ENCODE data around the gene PISD.

Gene PISD

GRCh38 chr22:31652911-31653684, 8.9 kb downstream of the PISD start:
- in situ Hi-C loops (cut with MboI; ENCODE audit: low sequenced_read_pairs) = no loop called here

- in situ Hi-C loops (cut with MboI; ENCODE audit: low sequenced_read_pairs) = no loop called here
Measured at GRCh38 chr22:31652088-31652487, 9.9 kb downstream of the PISD start.

GRCh38 chr22:31651664-31652063, 10.4 kb downstream of the PISD start:
- in situ Hi-C loops (cut with MboI; ENCODE audit: low sequenced_read_pairs) = no loop called here

GRCh38 chr22:31650391-31650790, 11.6 kb downstream of the PISD start:
- in situ Hi-C loops (cut with MboI; ENCODE audit: low sequenced_read_pairs) = no loop called here

- in situ Hi-C loops (cut with MboI; ENCODE audit: low sequenced_read_pairs) = no loop called here
Measured at GRCh38 chr22:31647523-31648320, 14.3 kb downstream of the PISD start.

GRCh38 chr22:31647066-31647465, 14.9 kb downstream of the PISD start:
- in situ Hi-C loops (cut with MboI; ENCODE audit: low sequenced_read_pairs) = no loop called here

- in situ Hi-C loops (cut with MboI; ENCODE audit: low sequenced_read_pairs) = no loop called here
Measured at GRCh38 chr22:31646186-31647019, 15.6 kb downstream of the PISD start.

- in situ Hi-C loops (cut with MboI; ENCODE audit: low sequenced_read_pairs) = no loop called here
Measured at GRCh38 chr22:31639436-31640039, 22.5 kb downstream of the PISD start.

- in situ Hi-C loops (cut with MboI; ENCODE audit: low sequenced_read_pairs) = no loop called here
Measured at GRCh38 chr22:31637891-31638618, 24.0 kb downstream of the PISD start.

GRCh38 chr22:31637447-31637890, 24.5 kb downstream of the PISD start:
- in situ Hi-C loops (cut with MboI; ENCODE audit: low sequenced_read_pairs) = no loop called here

- in situ Hi-C loops (cut with MboI; ENCODE audit: low sequenced_read_pairs) = no loop called here
Measured at GRCh38 chr22:31635638-31636306, 26.2 kb downstream of the PISD start.

GRCh38 chr22:31631436-31631835, 30.6 kb downstream of the PISD start:
- in situ Hi-C loops (cut with MboI; ENCODE audit: low sequenced_read_pairs) = no loop called here

- in situ Hi-C loops (cut with MboI; ENCODE audit: low sequenced_read_pairs) = no loop called here
Measured at GRCh38 chr22:31630331-31631329, 31.4 kb downstream of the PISD start.

- in situ Hi-C loops (cut with MboI; ENCODE audit: low sequenced_read_pairs) = no loop called here
Measured at GRCh38 chr22:31629741-31630184, 32.3 kb downstream of the PISD start.

- in situ Hi-C loops (cut with MboI; ENCODE audit: low sequenced_read_pairs) = no loop called here
Measured at GRCh38 chr22:31628969-31629708, 32.9 kb downstream of the PISD start.

GRCh38 chr22:31628362-31628761, 33.7 kb downstream of the PISD start:
- in situ Hi-C loops (cut with MboI; ENCODE audit: low sequenced_read_pairs) = no loop called here

- in situ Hi-C loops (cut with MboI; ENCODE audit: low sequenced_read_pairs) = no loop called here
Measured at GRCh38 chr22:31627223-31627731, 34.7 kb downstream of the PISD start.

Data from HL-60/S4 (cell line).